H1 (cell line): ENCODE data around the gene ZNF691. TPM values are rescaled to one million over a fixed set of nuclear protein-coding genes. Genes with fewer than 3 reads are reported as not detected.
A peak's percentile ranks its signal among the peaks of the same experiment; 100 is the strongest.

ENCODE experiments used
- CTCF ChIA-PET: fragments of 300-600 bp; sonication (Branson Sonifier 250); formaldehyde crosslinking; loops from one replicate; lab custom pipeline; 2021; ENCODE audit not compliant: partially characterized antibody; lab: Charles Lee
- POLR2A ChIA-PET: fragments of 300-600 bp; sonication (Branson Sonifier 250); formaldehyde crosslinking; loops from one replicate; lab custom pipeline; 2021; ENCODE audit warnings: inconsistent platforms; ENCODE audit not compliant: partially characterized antibody; lab: Charles Lee
- DNase-seq, 2 experiments: peaks; one replicate each; pipeline versions ENCODE4 v3.0.0 to v3.0.0-alpha.2; 2010 to 2022; ENCODE audit warnings: low spot score in 2 of 2, low read depth in 1 of 2, mixed read lengths in 1 of 2
- FAIRE-seq: peaks from 2 replicates; lab custom pipeline; 2011; peaks lifted over from hg19 to GRCh38; lab: Jason Lieb, UNC
- H2AFZ ChIP-seq: 2 replicates; pipeline ENCODE4 v1.8.1; 2012; ENCODE audit warnings: low read length, inconsistent platforms
- H2AK5ac ChIP-seq: 2 replicates; pipeline ENCODE4 v1.6.1; 2013; ENCODE audit warnings: low read depth, low read length
- H2BK120ac ChIP-seq: replicated peaks from 2 replicates; pipeline ENCODE3; 2013; ENCODE audit warnings: low read depth, low read length, inconsistent platforms
- H2BK12ac ChIP-seq: 2 replicates; pipeline ENCODE4 v1.6.1; 2013; ENCODE audit warnings: low read depth, low read length
- H2BK15ac ChIP-seq: 2 replicates; pipeline ENCODE4 v1.6.1; 2013; ENCODE audit warnings: low read length
- H2BK20ac ChIP-seq: 2 replicates; pipeline ENCODE4 v1.6.1; 2013; ENCODE audit warnings: low read length
- H2BK5ac ChIP-seq: 2 replicates; pipeline ENCODE4 v1.6.1; 2013; ENCODE audit warnings: low read depth, low read length
- H3K14ac ChIP-seq: 2 replicates; pipeline ENCODE4 v1.6.1; 2013; ENCODE audit warnings: inconsistent platforms; ENCODE audit not compliant: insufficient read length
- H3K18ac ChIP-seq: 2 replicates; pipeline ENCODE4 v1.6.1; 2013; ENCODE audit warnings: low read length; ENCODE audit errors: extremely low read depth
- H3K23ac ChIP-seq: 2 replicates; pipeline ENCODE4 v1.6.1; 2013; ENCODE audit warnings: inconsistent platforms; ENCODE audit not compliant: insufficient read length
- H3K23me2 ChIP-seq: 2 replicates; pipeline ENCODE4 v1.6.1; 2013; ENCODE audit warnings: low read depth, low read length
- H3K27ac ChIP-seq: 2 replicates; pipeline ENCODE4 v1.6.1; 2011; ENCODE audit warnings: low read depth, low read length, inconsistent platforms
- H3K27me3 ChIP-seq, 4 experiments: replicated peaks in 1 of 4; 1 replicate in 1 of 4; 2 replicates in 3 of 4; pipeline versions ENCODE4 v1.6.1 to v1.8.1; 2011 to 2013; ENCODE audit warnings: low read length in 3 of 4, mild to moderate bottlenecking in 3 of 4, inconsistent platforms in 2 of 4, mixed read lengths in 2 of 4, moderate library complexity in 1 of 4; ENCODE audit not compliant: control insufficient read depth in 3 of 4, insufficient read depth in 3 of 4; ENCODE audit errors: extremely low read depth in 1 of 4
- H3K36me3 ChIP-seq, 4 experiments: 2 replicates each; pipeline versions ENCODE4 v1.6.1 to v1.8.1; 2011 to 2013; ENCODE audit warnings: mild to moderate bottlenecking in 4 of 4, low read length in 3 of 4, moderate library complexity in 2 of 4, control low read depth in 1 of 4, inconsistent platforms in 1 of 4; ENCODE audit not compliant: insufficient read depth in 4 of 4, control insufficient read depth in 2 of 4
- H3K4ac ChIP-seq: replicated peaks from 2 replicates; pipeline ENCODE3; 2013; ENCODE audit warnings: low read length, low read depth, mixed read lengths, inconsistent platforms; ENCODE audit not compliant: insufficient read length
- H3K4me1 ChIP-seq, 4 experiments: replicated peaks in 1 of 4; 1 replicate in 1 of 4; 2 replicates in 3 of 4; pipeline versions ENCODE4 v1.6.1 to v1.8.1; 2011 to 2013; ENCODE audit warnings: low read length in 3 of 4, inconsistent platforms in 2 of 4, mixed read lengths in 1 of 4; ENCODE audit not compliant: insufficient read depth in 4 of 4, control insufficient read depth in 3 of 4
- H3K4me2 ChIP-seq, 2 experiments: 2 replicates each; pipeline versions ENCODE4 v1.6.1 to v1.8.1; 2011 to 2013; ENCODE audit warnings: low read depth in 2 of 2, low read length in 2 of 2, control low read depth in 1 of 2, inconsistent platforms in 1 of 2, mild to moderate bottlenecking in 1 of 2; ENCODE audit not compliant: insufficient read depth in 1 of 2
- H3K4me3 ChIP-seq, 4 experiments: fragments of 200-600, 300-600 bp in 1 of 4; sonication (generic), shearing (Covaris generic), sonication (Bioruptor Twin) in 1 of 4; 2 replicates each; pipeline versions ENCODE4 v1.5.1 to v1.8.1; 2011 to 2016; ENCODE audit warnings: low read length in 4 of 4, low read depth in 3 of 4, control low read depth in 2 of 4, inconsistent platforms in 2 of 4, mild to moderate bottlenecking in 2 of 4, mixed read lengths in 1 of 4, moderate library complexity in 1 of 4; ENCODE audit not compliant: insufficient read depth in 2 of 4; ENCODE audit errors: extremely low read depth in 1 of 4
- H3K56ac ChIP-seq: replicated peaks from 2 replicates; pipeline ENCODE3; 2013; ENCODE audit warnings: low read depth, mild to moderate bottlenecking, mixed read lengths, low read length, inconsistent platforms; ENCODE audit not compliant: insufficient read length
- H3K79me1 ChIP-seq: 2 replicates; pipeline ENCODE4 v1.6.1; 2013; ENCODE audit warnings: low read depth, low read length, control low read depth
- H3K79me2 ChIP-seq, 2 experiments: 2 replicates each; pipeline versions ENCODE4 v1.6.1 to v1.8.1; 2012 to 2013; ENCODE audit warnings: low read length in 2 of 2, mild to moderate bottlenecking in 2 of 2, inconsistent platforms in 1 of 2; ENCODE audit not compliant: insufficient read depth in 2 of 2, control insufficient read depth in 1 of 2
- H3K9ac ChIP-seq, 4 experiments: replicated peaks in 1 of 4; 1 replicate in 1 of 4; 2 replicates in 3 of 4; pipeline versions ENCODE4 v1.6.1 to v1.8.1; 2011 to 2013; ENCODE audit warnings: low read depth in 3 of 4, low read length in 3 of 4, control low read depth in 2 of 4, mild to moderate bottlenecking in 2 of 4, moderate library complexity in 2 of 4, inconsistent platforms in 1 of 4; ENCODE audit errors: extremely low read depth in 1 of 4
- H3K9me3 ChIP-seq, 2 experiments: 2 replicates each; pipeline versions ENCODE4 v1.6.1 to v1.8.1; 2012 to 2013; ENCODE audit warnings: mild to moderate bottlenecking in 2 of 2, moderate library complexity in 2 of 2, control low read depth in 1 of 2, inconsistent platforms in 1 of 2, low read depth in 1 of 2, low read length in 1 of 2, mixed read lengths in 1 of 2; ENCODE audit not compliant: insufficient read depth in 2 of 2
- H4K20me1 ChIP-seq, 2 experiments: replicated peaks in 1 of 2; 2 replicates each; pipeline versions ENCODE3 to v1.8.1; 2011 to 2013; ENCODE audit warnings: inconsistent platforms in 2 of 2, low read length in 2 of 2, mild to moderate bottlenecking in 1 of 2; ENCODE audit not compliant: insufficient read depth in 2 of 2, control insufficient read depth in 1 of 2
- H4K5ac ChIP-seq: 2 replicates; pipeline ENCODE4 v1.6.1; 2013; ENCODE audit warnings: low read length, low read depth, mixed read lengths, inconsistent platforms; ENCODE audit not compliant: insufficient read length
- H4K8ac ChIP-seq: 2 replicates; pipeline ENCODE4 v1.8.0; 2013; ENCODE audit warnings: mild to moderate bottlenecking, moderate library complexity, low read length, inconsistent platforms; ENCODE audit not compliant: insufficient read depth; ENCODE audit errors: extremely low read depth
- H4K91ac ChIP-seq: replicated peaks from 2 replicates; pipeline ENCODE3; 2013; ENCODE audit warnings: low read length, mixed read lengths, inconsistent platforms; ENCODE audit not compliant: insufficient read length
- BACH1 ChIP-seq: IDR thresholded peaks from 2 replicates; pipeline ENCODE4 v1.6.1; 2012; ENCODE audit warnings: low read length, improper control_type of control experiment
- EP300 ChIP-seq, 2 experiments: IDR thresholded peaks; 1 replicate in 1 of 2; 2 replicates in 1 of 2; pipeline ENCODE4 v1.6.1; 2011 to 2012; ENCODE audit warnings: low read depth in 2 of 2, low read length in 2 of 2, mild to moderate bottlenecking in 2 of 2, borderline replicate concordance in 1 of 2, inconsistent platforms in 1 of 2, moderate library complexity in 1 of 2
- MAFK ChIP-seq: IDR thresholded peaks from 2 replicates; pipeline ENCODE4 v1.6.1; 2012; ENCODE audit warnings: low read depth, mild to moderate bottlenecking, improper control_type of control experiment, low read length
- whole genome bisulfite sequencing, 2 experiments: shearing (Covaris generic) in 1 of 2; methylation state at CpG; one replicate each; pipeline versions ENCODE4 v1.1.6 to v1.1.7; 2013 to 2015; ENCODE audit warnings: low lambda C conversion rate in 2 of 2, mixed read lengths in 2 of 2, inconsistent platforms in 1 of 2, low coverage in 1 of 2, missing lambda C conversion rate in 1 of 2; ENCODE audit not compliant: insufficient replicate concordance in 2 of 2, insufficient coverage in 1 of 2, insufficient read length in 1 of 2; ENCODE audit errors: extremely low coverage in 1 of 2, missing lambda C conversion rate in 1 of 2; 5-methylcytosine and 5-hydroxymethylcytosine counted together
- polyA plus RNA-seq, 7 experiments: library from polyadenylated mRNA; depleted of rRNA in 3 of 7; stranded (reverse) in 5 of 7; unstranded in 2 of 7; fragments of >200 nt in 5 of 7; fragments of 200-250 nt in 2 of 7; gene quantifications; 1 replicate in 5 of 7; 2 replicates in 1 of 7; 4 replicates in 1 of 7; pipeline versions ENCODE4 v1.2.1 to v1.2.3, GENCODE V29; 2011 to 2013; ENCODE audit warnings: missing spikeins in 2 of 7, mixed read lengths in 2 of 7
- total RNA-seq: library from RNA; stranded (reverse); fragmentation: NEBNext Ultra II Directional; extraction: Animal tissue kit (Norgen Biotek cat#: 25700); gene quantifications from 2 replicates; pipeline ENCODE4 v1.2.1, GENCODE V29; 2021

Gene ZNF691
- total and polyA plus RNA-seq, 2 of the 8 experiments (the other 6 are each of a cell fraction or from before 2014, with no cell fraction given): 19.5 TPM

- no peak overlapping the region for H3K4ac ChIP-seq
- H3K27ac ChIP-seq: no peak overlapping the region
- no peak overlapping the region for H2AK5ac ChIP-seq
- H3K4me3 ChIP-seq: no peak overlapping the region
- H3K23me2 ChIP-seq: peaks cover 3% of the 10 kb centered on the region; the same call in 1 of the 2 replicates
- H3K9ac ChIP-seq: no peak overlapping the region
- no peaks in the 10 kb centered on the region for H3K9me3 ChIP-seq
- no peak overlapping the region for H2BK120ac ChIP-seq
- no peaks in the 10 kb centered on the region for H3K36me3 ChIP-seq
- TF ChIP-seq BACH1 (peak; percentile 81), MAFK (peak; percentile 76), EP300 (IDR thresholded peaks at IDR 0.05; ENCODE audit: borderline replicate concordance in 1 of 2, low read depth in 2 of 2, low read length in 2 of 2) (no peak)
- POLR2A ChIA-PET: interaction anchor here (5.5 kb wide), 1 partner anchor 24 kb away, joined by 21 read pairs; the partner anchor contains the start of gene ZNF691
- CTCF ChIA-PET: interaction anchor here (1.3 to 1.7 kb wide), 2 partner anchors 10 to 17 kb away, joined by 3 to 5 read pairs; no protein-coding TSS in a partner anchor
- H3K14ac ChIP-seq: no peak overlapping the region
- H2BK20ac ChIP-seq: no peak overlapping the region
- H3K79me2 ChIP-seq: no peaks in the 10 kb centered on the region
- H4K91ac ChIP-seq: no peak overlapping the region
- FAIRE-seq (peak; percentile 66), DNase-seq (no peak)
- no peak overlapping the region for H3K23ac ChIP-seq
- H3K4me1 ChIP-seq: peaks cover 0 to 5% (median 1%) of the 10 kb centered on the region in 4 experiments; a peak in 1 of 7 replicates
- no peak overlapping the region for H3K56ac ChIP-seq
- WGBS, 2 experiments: 83% methylated on average over 2 of the region's 2 CpGs; no CpG with 5 or more reads in 1 of the 2 experiments
- no peak overlapping the region for H3K4me2 ChIP-seq
- no peak overlapping the region for H4K5ac ChIP-seq
- peaks cover 0 to 2% of the 10 kb centered on the region in 2 experiments for H4K20me1 ChIP-seq
- no peak overlapping the region for H2BK12ac ChIP-seq
- H2BK15ac ChIP-seq: no peak overlapping the region
- no peak overlapping the region for H4K8ac ChIP-seq
- no peak overlapping the region for H3K18ac ChIP-seq
- no peaks in the 10 kb centered on the region for H3K79me1 ChIP-seq
- H2BK5ac ChIP-seq: no peak overlapping the region
- no peaks in the 10 kb centered on the region for H3K27me3 ChIP-seq
- H2AFZ ChIP-seq: no peak overlapping the region
Observed at GRCh38 chr1:42822800-42823392, 23.5 kb upstream of the ZNF691 start.
